Esophagus muscularis mucosa (tissue), 2 donors: ENCODE data around the gene DNAJB5.

Experiments used
- POLR2A ChIP-seq: fragments of 450-650 bp; IDR thresholded peaks from one replicate; pipeline ENCODE4 v1.6.1; 2017; ENCODE audit warnings: antibody characterized with exemption, moderate library complexity, mild to moderate bottlenecking, low read depth
- POLR2AphosphoS5 ChIP-seq, 2 donors: sonication (generic); formaldehyde crosslinking; IDR thresholded peaks; one replicate each; pipeline ENCODE4 v1.6.1; 2017; ENCODE audit warnings: antibody characterized with exemption in 2 of 2

DNA sequence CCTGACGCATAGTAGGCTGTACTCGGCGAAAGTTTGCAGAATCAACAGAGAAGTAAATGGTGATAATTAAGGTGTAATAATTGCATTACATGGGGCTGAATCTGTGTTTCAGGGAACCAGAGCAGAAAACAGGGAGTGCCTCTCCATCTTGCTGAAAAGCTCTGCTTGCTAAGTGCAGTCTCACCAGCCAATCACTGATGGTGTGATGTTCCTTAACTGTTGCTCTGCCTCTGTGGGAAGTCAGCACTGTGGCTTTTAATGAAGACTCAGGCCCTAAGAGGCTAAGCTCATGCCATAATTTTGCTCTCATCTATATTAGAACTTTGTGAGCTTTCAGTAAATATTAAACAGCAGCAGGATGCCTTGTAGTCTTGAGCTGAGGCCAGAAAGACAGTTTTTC, 27.0 kb upstream of the DNAJB5 start:
- no peak for TF ChIP-seq POLR2A
- no peak for TF ChIP-seq POLR2AphosphoS5 (IDR thresholded peaks at IDR 0.05)
